GM18867 (cell line): ENCODE results near the gene DHX36.

Experiments
- ATAC-seq: cut with Tn5 transposase; IDR thresholded peaks from one replicate; pipeline ENCODE4 v1.9.1; 2021; ENCODE audit warnings: mild to moderate bottlenecking, moderate library complexity; ENCODE audit not compliant: unreplicated experiment

Gene DHX36

DNA sequence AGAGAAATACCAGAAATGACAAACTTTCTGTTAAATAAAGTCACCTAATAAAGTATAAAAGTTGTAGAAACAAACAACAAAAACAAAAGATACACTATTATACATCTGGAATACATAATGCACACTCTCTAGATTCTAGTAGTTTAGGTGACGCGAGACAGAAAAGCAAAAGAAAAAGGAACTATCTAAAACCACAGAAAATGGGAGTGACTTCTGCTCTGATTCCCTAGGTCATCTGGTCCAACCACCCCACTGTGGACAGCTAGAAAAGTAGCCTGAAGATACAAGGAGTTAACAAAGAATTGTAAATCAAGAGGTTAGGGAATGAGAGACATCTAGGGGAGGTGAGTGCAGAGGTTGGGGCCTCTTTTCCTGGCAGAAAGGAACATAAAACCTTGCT lies 39.1 kb downstream of the DHX36 start:
- ATAC-seq: peak; percentile 75

DNA sequence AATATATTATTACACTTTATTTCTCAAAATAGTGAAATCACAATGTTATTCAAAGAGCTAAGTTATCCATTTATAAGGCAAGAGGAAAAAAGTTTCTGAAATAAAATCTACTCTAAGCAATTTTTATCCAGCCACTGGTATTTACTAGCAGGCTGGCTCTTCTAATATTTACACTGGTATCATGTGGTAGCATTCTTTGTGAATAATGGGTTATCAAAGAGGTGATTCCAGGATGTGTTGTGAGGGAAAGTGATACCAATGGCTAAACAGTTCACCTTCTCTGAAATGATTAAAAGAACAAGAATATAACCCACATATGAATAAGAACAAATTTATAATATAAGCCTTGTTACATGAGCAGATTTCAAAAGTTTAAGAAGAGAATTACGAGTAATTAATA lies 44.1 kb downstream of the DHX36 start:
- ATAC-seq: no peak

DNA sequence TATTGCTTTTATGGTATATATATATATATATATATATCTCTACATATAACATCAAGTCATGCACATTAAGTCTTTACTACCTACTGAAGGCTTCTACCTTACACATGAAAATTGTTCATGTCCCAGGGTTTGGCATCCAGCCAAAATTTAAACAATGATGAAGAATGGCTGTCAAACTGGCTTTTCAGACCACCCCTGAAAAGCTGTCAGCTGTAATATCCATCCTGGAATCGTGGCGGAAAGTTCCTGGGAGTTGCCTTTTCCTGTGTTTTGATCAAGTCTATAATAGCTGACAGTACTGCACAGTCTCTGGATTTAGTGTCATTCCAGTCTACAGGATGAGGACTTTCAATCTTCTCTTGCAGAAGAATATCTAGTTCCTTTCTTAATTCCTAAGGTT lies 48.3 kb downstream of the DHX36 start:
- no peak for ATAC-seq

DNA sequence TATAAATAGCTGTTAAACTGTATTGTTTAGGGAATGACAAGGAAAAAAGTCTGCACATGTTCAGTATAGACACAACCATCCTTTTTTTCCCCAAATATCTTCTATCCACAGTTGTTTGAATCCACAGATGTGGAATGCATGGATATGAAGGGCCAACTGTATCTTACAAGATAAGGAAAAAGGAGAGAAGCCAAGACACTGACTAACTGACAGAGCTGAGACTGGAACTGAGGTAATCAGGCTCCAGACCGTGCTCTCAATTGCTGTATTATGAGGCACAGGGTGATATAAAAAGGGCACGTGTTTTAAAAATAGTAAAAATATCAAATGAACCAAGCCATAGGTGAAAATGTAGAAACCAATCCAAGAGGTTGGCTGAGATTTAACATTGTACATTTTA lies 49.0 kb downstream of the DHX36 start:
- no peak for ATAC-seq

DNA sequence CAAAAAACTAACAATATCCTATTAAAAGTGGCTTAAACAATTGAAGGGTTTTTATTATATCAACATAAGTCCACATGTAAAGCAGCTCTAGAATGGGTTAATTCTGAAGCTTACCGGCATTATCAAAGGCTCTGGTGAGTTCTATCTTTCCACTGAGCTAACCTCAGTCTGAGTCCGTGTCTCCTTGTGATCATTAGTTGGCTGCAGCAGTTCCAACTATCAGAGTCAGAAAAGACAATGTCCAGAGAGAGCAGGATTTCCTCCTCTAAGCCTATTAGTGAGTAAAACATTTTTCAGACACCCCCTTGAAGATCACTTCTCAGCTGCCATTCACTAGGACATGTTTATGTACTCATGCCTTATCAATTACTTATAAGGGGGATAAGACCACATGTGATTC lies 49.9 kb downstream of the DHX36 start:
- no peak for ATAC-seq

DNA sequence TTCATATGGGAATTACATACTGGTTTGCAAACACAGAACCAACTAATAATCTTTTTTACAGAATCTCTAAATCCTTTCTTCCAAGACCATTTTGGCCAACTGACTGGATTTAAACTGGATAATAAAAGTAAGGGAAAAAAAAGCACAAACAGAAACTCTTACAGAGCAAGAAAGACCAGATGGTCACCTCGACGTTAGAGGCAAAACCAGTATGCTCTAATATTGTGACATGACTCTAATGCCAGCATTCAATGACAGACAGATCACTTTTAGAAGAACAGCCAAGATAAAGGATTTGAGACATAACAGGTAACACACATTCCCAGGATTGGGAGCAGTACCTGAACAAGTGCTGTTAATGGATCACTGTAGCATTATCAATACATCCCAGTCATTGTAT lies 50.9 kb downstream of the DHX36 start:
- no peak for ATAC-seq

DNA sequence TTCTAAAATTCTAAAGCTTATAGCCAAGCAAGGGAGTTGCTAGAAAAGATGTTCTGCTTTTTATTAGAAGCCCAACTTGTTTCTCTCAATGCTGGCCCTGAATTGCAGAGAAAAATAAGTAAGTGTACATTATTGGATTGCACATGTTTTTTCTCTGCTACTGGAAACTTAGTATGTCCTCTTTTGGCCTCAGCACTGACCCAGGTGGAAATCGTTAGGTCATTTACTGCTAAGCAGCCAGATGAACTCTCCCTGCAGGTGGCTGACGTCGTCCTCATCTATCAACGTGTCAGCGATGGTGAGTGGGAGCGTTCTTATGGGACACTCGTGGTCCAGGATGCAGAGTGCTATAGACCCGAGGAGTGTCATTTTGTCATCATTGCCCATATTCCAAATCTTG lies 69.8 kb downstream of the DHX36 start:
- ATAC-seq: no peak

DNA sequence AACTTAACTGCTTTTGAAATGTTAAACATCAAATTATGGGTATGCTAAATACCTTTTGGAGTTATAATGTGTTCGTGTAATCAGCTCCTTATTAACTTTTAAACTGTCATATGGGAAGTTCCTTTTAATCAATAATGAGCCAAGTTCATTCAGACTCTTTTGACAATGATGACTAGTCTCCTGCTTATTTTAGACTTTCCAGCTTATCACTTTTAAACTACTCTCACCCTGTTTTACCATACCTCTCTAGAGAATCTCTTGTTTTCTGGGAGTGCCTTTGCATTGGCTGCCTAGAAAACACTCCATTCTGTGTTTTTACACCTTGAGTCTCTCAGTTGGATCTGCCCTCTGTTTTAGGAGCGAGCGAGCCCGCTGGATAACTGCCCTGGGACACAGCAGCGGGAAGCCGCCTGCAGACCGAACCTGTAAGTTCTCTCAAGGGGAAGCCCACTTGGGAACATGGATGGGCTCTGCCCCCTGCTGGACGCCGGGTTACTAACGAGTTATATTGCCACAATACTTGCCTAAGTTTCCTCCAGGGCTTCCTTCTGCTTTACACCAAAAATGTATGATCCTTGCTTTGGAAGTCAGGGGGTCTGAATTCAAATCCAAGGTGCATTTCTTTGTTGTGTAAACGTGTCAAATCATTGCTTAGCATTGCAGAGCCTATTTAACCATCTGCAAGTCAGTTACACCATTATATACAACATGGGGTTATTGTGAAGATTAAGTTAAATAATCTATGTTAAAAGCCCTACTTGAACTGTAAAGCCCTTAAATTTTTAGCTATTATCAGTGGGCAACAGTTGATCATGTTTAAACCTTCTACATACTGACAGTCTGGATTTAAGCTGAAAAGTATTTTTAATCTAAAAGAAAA lies 71.3 kb downstream of the DHX36 start:
- ATAC-seq: peak; percentile 89

DNA sequence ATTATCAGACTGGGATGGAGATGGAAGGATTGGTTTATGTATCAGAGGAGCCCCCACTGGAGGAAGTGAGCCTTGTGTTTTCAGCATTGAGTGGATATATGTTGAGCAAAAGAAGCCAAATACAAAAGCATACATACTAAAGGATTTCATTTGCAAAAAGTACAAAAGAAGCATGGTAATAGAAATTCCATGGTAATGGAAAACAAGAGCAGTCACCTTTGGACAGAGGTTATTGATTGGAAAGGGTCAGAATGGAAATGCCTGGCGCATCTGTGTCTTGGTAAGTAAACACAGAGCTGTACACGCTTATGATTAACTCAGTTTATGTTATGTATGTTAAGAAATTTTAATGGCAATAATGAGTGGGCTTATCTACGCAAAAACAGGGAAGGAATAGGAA lies 72.7 kb downstream of the DHX36 start:
- no peak for ATAC-seq

DNA sequence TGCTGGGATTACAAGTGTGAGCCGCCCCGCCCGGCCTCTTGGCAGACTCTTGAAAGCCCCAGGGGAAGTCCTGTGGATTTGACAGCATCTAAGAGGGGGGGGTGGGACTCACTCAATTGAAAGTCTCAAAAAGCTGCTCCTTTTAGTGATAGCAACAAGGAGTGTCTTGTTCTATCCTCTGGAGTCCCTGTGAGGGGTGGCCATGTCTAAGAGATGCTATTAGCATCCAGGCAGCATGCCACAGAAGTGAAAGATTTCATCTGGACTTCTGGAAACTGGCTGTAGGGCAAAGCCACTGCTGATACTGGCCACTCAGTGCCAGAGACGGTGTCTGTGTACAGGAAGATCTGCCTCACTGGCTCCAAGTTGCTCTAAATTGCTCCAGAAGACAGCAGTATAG lies 74.0 kb downstream of the DHX36 start:
- ATAC-seq: no peak

DNA sequence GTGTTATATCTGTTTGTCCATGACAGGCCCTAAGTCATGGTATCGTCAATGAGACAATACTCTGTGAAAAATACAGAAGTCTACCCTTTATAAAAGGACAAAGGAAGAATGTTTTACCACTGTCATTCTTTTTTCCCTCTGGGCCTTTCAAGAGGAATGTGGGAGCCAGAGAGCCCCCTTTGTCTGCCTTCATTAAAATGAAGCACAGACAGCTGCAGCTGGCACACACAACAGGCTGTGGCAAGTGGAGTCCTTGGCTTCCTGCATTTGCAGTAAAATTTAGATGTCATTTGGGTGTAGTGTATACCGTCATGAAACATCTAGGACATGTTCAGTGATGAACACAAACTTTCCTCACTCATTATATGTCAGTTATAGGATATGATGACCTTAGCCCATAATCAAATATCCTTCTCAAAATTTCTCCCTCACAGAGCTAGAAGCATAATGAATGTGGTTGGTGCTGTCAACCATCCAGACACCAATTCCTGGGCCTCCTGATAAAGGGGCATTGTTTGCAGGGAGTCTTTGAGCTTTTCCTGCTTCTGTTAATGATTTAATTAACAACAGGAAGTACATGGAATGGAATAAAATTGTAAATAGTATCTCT lies 76.4 kb downstream of the DHX36 start:
- no peak for ATAC-seq

DNA sequence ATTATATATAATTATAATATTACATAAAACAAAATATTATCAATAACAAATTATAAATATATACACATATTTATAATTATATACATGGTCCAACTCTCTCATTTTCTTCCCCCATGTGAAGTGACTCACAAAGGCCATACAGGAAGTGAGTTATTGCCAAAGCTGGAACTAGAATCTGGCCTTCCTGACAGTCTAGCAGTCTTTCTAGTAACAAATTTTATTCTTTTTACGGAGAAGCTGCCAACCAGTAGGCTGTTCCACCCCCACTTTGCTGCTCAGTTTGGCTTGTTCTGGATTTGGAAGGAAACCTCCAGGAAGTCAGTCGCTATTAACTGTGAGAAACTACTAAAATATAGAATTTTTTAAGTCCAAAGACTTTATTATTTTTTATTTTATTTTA lies 79.6 kb downstream of the DHX36 start:
- no peak for ATAC-seq

DNA sequence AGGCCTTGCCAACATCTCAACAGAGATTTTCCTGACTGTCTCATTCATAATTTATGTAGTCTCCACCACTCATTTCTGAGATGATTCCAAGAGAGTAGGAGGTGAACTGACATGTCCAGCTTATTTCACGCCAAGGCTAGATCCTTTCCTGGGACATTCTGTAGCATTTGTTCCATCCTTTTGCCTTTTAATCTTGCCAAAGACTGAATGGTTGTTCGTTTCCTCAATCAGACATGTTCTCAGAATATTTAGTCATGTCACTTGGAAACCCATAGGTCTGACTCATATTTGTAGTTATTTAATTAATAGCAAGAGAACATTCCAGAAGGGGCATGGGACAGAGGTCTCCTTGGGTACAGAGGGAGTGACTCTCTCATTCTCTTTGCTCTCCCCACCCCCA lies 80.9 kb downstream of the DHX36 start:
- no peak for ATAC-seq

DNA sequence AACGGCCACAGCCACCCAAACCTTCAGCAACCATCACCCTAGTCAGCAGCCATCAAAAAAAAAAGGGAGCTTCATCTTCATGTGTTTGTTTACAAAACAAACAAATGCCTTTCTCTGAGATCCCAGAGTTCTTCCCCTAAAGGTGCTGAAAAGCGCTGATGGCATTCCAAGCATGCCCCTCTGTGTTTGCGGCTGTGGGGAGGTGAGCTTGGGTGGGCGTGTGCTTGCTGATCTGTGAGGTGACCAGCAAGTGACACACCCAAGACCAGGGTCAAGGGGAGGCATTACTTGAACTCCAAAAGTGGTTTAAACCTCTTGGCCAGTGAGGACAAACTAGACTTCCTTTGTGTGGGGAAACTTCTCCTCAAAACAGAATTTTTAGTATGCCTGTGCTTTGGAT lies 81.5 kb downstream of the DHX36 start:
- ATAC-seq: no peak

DNA sequence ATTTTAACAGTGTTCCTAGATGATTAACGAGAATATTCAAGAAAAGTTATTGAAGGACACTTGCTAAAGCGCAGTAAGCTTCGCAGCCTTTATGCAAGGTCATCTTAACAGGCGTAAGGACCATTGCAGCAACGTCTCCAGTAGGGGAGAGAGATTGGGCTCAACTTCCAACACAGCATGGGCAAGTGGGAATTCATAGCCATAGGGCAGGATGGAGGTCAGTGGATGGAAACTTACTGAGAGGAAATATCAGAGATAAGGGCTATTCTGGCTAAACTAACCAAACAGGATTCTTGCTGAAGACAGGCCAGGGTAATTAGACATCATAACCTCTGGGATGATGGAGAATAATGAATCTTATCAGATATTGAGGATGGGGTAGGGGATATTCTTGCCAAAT lies 82.8 kb downstream of the DHX36 start:
- ATAC-seq: no peak

DNA sequence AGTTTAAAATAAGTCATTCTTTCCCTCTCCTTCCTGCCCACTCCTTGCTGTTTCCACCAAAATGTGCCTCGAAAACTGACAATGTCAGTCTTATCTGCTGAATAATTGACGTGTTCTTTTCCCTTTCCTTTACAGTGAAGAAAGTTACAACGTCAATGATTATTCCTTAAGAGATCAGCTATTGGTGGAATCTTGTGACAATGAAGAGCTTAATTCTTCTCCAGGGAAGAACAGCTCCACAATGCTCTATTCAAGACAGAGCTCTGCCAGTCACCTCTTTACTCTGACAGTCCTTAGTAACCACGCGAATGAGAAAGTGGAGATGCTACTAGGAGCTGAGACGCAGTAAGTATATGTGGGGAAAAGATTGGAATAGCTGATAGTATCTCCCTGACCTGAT lies 84.1 kb downstream of the DHX36 start:
- ATAC-seq: no peak

DNA sequence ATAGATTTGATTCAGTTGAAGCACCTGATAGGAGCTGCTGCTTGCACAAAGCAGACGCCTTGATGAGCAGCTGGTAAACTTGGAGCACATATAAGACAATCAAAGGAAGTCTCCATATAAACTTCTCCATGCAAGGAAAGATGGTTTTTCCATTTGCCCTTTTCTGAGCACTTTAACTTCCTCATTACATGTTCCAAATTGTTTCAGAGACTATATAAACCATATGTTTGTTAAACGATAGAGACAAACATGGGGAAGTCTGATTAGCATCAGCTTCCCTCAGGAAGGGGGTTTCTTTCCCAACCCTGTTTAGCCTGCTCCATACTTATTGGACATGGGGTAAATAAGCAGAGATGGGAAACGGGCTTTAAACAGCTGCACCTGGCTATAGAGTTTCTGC lies 88.0 kb downstream of the DHX36 start:
- no peak for ATAC-seq

DNA sequence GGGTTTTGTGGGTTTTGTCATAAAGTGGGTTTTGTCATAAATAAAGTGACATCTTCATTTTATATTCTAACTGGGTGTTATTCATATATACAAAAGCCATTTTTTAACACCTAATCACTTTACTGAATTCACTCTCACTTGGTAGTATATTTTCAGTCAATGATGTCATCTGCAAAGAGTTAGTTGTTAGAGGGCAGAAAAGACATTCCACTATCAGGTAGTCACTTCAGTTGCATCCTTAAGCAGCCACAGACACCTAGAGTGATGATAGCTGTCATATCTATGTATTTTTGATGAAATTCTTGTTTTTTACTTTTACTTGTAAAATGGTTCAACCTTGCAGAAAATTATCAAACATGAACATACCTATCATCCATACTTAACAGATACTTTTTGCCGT lies 89.0 kb downstream of the DHX36 start:
- no peak for ATAC-seq

DNA sequence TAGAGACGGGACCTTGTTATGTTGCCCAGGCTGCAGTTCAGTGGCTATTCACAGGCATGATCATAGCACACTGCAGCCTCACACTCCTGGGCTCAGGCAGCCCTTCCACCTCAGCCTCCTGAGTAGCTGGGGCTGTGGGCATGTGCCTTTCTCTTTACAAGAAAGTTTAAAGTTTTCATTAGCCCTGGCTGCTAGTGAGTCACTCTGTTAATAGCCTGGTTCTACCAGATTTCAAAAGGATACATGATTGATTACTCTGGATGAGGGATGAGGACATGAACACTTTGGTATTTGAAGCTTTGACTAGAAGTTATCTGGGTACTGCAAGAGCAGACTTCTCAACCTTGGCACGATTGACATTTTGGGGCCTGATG lies 95.1 kb downstream of the DHX36 start:
- ATAC-seq: no peak

DNA sequence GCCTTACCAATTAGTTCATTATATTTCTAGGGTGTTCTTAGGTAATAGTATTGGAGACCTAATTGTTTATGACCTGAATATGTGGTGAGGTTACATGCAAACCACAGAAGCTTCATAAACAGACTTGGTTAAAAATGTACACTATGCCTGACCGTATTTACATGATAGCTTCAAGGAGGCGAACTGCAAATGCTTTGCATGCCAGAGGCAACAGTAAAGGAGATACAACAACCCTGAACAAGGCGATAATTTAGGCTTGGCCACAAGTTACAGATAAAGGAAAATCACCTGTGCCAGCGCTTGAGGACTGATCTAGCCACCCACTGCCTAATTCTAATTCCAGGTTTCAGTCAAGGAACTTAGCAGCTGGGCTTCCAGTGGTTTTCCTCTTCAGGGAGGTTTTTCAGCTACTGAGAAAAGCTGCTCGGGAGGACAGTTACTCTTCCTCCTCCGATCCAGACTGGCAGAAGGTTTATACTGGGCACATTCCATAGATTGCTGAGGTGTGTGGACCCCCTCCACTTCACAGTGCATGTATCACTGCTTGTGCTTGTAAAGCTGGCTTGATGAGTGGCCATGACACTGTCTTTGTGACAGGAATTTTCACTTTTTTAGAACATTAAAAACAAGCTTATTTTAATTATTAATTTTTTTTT lies 95.6 kb downstream of the DHX36 start:
- ATAC-seq: no peak

DNA sequence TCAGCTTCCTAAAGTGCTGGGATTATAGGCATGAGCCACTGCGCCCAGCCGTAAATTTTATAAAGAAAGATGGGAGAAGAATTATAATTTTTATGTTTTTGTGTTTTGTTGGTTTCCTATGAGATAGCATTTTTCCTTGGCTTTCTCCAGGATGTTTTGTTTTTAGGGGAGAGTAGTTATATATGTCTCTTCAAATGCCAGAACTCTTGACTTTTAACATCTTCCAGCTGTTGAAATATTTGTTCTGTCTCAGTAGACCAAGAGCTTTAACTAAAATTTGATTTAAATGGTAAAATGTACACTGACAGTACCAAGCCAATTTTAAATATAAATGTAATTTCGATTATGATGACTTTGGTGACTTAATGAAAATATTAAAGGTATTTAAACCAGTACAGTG lies 96.8 kb downstream of the DHX36 start:
- ATAC-seq: no peak

DNA sequence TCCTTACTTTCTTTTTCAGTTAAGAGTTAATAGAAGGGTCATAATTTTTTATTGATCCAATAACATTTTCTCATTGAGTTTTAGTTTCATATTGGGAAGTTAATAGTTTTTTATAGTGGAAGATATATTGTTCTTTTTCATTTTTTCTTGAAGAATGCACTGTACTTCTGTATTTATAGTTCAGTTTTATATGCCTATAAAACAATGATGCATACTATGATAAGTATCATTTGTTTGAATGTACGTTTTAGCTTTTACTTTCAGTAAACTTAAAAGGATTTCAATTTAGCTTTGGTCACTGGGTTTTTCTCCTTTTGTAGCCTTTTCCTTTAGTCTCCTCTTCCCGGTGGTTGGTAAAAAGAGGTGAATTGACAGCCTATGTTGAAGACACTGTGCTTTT lies 98.8 kb downstream of the DHX36 start:
- ATAC-seq: no peak
